HL-60 (cell line): ENCODE results near the gene ZAP70.

ENCODE experiments used
- DNase-seq, 2 experiments: peaks; one replicate each; pipeline ENCODE4 v3.0.0-alpha.2; 2010 to 2020; ENCODE audit warnings: low read depth in 1 of 2, low spot score in 1 of 2
- H3K27ac ChIP-seq: fragments of 250-450 bp; sonication (Bioruptor Pico); replicated peaks from 2 replicates; pipeline ENCODE4 v1.5.1; 2020; ENCODE audit warnings: mild to moderate bottlenecking, moderate library complexity
- H3K27me3 ChIP-seq: fragments of 250-450 bp; sonication (Bioruptor Pico); 2 replicates; pipeline ENCODE4 v1.5.1; 2021; ENCODE audit warnings: mild to moderate bottlenecking, moderate library complexity; ENCODE audit not compliant: insufficient read depth, poor library complexity, severe bottlenecking
- H3K4me3 ChIP-seq: replicated peaks from 2 replicates; pipeline ENCODE4 v1.5.1; 2011; ENCODE audit warnings: mild to moderate bottlenecking, control low read depth, low read length; ENCODE audit not compliant: insufficient read depth
- GABPA ChIP-seq: IDR thresholded peaks from 2 replicates; pipeline ENCODE4 v1.6.1; 2012; ENCODE audit warnings: low read depth
- POLR2AphosphoS5 ChIP-seq: IDR thresholded peaks from 2 replicates; pipeline ENCODE4 v1.6.1; 2012; ENCODE audit warnings: low read depth
- SPI1 ChIP-seq: IDR thresholded peaks from 2 replicates; pipeline ENCODE4 v1.6.1; 2012; ENCODE audit warnings: low read depth, mild to moderate bottlenecking, borderline replicate concordance
- TF ChIP-seq, protein P1 (sequence below): IDR thresholded peaks from 2 replicates; pipeline ENCODE4 v1.6.1; 2012; ENCODE audit warnings: low read depth; ENCODE audit not compliant: insufficient replicate concordance
- TF ChIP-seq, protein P2 (sequence below): IDR thresholded peaks from one replicate; pipeline ENCODE4 v1.5.1; 2011; ENCODE audit warnings: low read length, control low read depth, inconsistent platforms; ENCODE audit not compliant: insufficient read depth

The ZAP70 gene

DNA sequence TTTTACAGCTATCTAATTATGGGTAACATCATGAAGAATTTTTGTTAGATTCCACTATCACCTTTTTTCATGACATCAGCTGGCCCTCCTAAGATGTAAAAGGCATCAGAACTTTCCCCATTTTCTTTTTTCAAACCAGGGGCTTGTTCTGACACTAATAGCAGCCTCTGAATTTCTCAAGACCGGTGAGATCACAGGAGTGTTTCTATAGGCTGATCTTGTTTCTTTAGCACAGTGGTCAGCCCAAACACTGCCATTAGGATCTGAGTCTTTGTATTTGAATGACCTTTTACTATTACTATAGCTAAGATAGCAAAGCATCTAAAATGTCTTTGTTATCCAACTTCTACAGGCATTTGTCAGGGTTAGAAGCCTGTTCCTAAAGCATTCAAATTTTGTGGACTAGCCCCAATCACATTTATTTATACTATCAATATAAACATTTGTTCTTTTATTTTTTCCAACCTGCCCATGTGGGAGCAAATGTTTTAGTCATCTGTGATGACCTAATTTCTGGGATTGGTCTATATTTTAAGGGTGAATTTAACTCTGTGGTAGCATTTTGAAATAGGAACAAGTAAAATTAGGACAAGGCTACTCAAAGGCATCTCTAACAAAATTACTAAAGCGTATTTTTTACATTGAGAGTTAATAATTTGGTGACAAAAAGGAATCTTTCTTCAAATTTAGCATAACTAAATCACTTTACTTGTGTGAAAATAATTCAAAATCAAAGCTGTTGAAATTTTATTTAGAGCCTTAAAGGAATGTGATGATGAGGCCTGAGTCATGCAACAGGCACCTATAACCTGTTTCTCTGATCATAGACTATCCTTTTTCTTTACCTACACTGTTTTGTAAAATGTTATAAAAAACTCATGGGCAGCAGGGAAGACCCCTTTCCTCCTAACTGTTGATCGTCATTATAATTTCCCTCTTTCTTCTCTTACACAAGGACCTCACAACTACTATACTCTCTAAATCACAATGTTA lies 39.3 kb downstream of the ZAP70 start:
- TF ChIP-seq SPI1 (no peak), GABPA (no peak), POLR2AphosphoS5 (no peak)
- TF ChIP-seq, protein P1, sequence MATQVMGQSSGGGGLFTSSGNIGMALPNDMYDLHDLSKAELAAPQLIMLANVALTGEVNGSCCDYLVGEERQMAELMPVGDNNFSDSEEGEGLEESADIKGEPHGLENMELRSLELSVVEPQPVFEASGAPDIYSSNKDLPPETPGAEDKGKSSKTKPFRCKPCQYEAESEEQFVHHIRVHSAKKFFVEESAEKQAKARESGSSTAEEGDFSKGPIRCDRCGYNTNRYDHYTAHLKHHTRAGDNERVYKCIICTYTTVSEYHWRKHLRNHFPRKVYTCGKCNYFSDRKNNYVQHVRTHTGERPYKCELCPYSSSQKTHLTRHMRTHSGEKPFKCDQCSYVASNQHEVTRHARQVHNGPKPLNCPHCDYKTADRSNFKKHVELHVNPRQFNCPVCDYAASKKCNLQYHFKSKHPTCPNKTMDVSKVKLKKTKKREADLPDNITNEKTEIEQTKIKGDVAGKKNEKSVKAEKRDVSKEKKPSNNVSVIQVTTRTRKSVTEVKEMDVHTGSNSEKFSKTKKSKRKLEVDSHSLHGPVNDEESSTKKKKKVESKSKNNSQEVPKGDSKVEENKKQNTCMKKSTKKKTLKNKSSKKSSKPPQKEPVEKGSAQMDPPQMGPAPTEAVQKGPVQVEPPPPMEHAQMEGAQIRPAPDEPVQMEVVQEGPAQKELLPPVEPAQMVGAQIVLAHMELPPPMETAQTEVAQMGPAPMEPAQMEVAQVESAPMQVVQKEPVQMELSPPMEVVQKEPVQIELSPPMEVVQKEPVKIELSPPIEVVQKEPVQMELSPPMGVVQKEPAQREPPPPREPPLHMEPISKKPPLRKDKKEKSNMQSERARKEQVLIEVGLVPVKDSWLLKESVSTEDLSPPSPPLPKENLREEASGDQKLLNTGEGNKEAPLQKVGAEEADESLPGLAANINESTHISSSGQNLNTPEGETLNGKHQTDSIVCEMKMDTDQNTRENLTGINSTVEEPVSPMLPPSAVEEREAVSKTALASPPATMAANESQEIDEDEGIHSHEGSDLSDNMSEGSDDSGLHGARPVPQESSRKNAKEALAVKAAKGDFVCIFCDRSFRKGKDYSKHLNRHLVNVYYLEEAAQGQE: no peak
- TF ChIP-seq, protein P2, sequence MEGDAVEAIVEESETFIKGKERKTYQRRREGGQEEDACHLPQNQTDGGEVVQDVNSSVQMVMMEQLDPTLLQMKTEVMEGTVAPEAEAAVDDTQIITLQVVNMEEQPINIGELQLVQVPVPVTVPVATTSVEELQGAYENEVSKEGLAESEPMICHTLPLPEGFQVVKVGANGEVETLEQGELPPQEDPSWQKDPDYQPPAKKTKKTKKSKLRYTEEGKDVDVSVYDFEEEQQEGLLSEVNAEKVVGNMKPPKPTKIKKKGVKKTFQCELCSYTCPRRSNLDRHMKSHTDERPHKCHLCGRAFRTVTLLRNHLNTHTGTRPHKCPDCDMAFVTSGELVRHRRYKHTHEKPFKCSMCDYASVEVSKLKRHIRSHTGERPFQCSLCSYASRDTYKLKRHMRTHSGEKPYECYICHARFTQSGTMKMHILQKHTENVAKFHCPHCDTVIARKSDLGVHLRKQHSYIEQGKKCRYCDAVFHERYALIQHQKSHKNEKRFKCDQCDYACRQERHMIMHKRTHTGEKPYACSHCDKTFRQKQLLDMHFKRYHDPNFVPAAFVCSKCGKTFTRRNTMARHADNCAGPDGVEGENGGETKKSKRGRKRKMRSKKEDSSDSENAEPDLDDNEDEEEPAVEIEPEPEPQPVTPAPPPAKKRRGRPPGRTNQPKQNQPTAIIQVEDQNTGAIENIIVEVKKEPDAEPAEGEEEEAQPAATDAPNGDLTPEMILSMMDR: no peak
- DNase-seq: no peak
- no peak overlapping the region for H3K27ac ChIP-seq
- no peaks in the 10 kb centered on the region for H3K27me3 ChIP-seq
- H3K4me3 ChIP-seq: no peak overlapping the region

DNA sequence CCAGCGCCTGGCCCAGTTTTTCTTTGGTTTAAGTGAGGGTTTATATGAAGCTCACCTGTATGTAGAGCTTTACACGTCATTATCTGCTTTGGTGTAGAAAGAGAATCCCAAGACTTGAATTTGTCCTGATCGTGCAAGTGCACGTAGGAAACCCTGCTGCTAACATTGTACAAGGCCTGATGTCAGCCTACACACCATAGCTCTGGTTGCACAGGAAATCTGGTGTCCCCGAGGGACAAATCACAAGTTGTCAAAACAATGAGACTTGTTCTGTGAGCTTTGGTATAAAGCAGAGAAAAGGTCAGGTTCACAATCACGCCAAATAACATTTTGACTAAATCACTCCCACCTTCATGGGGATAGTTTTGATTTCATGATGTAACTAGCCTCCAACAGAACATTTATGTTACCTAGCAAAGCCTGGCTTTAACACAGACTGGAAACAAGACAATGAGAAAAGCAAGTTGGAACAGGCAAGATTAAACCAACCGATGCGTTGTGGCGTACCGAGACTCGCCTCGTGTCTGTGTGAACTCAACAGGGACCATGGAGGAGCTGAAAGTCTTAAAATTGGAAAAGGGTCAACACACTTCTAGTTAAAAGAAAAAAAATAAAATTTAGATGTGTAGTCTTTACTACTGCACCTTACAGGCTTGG lies 41.4 kb downstream of the ZAP70 start:
- TF ChIP-seq, protein P2: no peak
- Histone ChIP-seq H3K4me3 (no peak overlapping the region), H3K27me3 (no peaks in the 10 kb centered on the region), H3K27ac (no peak overlapping the region)
- no peak for DNase-seq

DNA sequence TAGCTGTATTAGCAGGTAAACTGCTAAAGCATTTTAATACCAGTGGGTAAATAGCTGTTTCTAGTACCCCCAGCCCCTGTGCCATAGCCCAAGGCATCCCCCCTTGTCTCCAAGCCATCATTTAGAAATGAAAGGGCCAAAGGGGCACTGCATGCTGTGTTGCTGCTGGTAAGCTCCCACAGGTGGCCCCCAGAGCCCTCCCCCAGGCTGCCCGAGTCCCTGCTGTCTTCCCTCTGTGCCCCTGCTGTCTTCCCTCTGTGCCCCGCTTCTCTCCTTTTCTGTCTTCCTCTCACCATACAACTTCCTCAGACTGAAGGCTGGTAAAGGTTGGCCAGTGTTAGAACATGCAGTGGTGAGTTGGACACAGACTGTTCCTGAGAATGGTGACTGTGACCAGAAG lies 42.1 kb downstream of the ZAP70 start:
- no peak overlapping the region for H3K27ac ChIP-seq
- TF ChIP-seq, protein P2: no peak
- TF ChIP-seq GABPA (no peak), SPI1 (no peak), POLR2AphosphoS5 (no peak)
- TF ChIP-seq, protein P1: no peak
- no peaks in the 10 kb centered on the region for H3K27me3 ChIP-seq
- DNase-seq: no peak
- H3K4me3 ChIP-seq: no peak overlapping the region
